Chondrocyte (in vitro differentiated cells): ENCODE measurements around the gene NFIC. TPM values are rescaled to one million over a fixed set of nuclear protein-coding genes. Genes with fewer than 3 reads are reported as not detected.
A peak's percentile ranks its signal among the peaks of the same experiment; 100 is the strongest.

Experiments
- DNase-seq: peaks from one replicate; pipeline ENCODE4 v3.0.0; 2021; ENCODE audit warnings: mixed read lengths, low spot score
- H3K27ac Mint-ChIP-seq: one replicate; pipeline ENCODE4 v1.8.0; 2021; ENCODE audit warnings: mild to moderate bottlenecking, moderate library complexity, mixed read lengths; ENCODE audit not compliant: unreplicated experiment
- H3K27me3 Mint-ChIP-seq: 2 replicates; pipeline ENCODE4 v1.8.0; 2021; ENCODE audit warnings: low read depth, mixed read lengths
- H3K36me3 Mint-ChIP-seq: 2 replicates; pipeline ENCODE4 v1.8.0; 2021; ENCODE audit warnings: low read depth, mixed read lengths
- H3K4me1 Mint-ChIP-seq: 2 replicates; pipeline ENCODE4 v1.8.0; 2021; ENCODE audit warnings: low read depth, mild to moderate bottlenecking, mixed read lengths
- H3K4me3 Mint-ChIP-seq: one replicate; pipeline ENCODE4 v1.8.0; 2021; ENCODE audit warnings: mild to moderate bottlenecking, moderate library complexity, mixed read lengths; ENCODE audit not compliant: unreplicated experiment
- H3K9me3 Mint-ChIP-seq: 2 replicates; pipeline ENCODE4 v1.8.0; 2021; ENCODE audit warnings: low read depth, mixed read lengths
- total RNA-seq: library from RNA; stranded (reverse); gene quantifications from 3 replicates; pipeline ENCODE4 v1.2.1, GENCODE V29; 2021
- TF ChIP-seq, protein P1 (sequence below): fragments of 200-600 bp; sonication (generic); IDR thresholded peaks from 2 replicates; pipeline ENCODE4 v1.5.0; 2021; ENCODE audit warnings: antibody characterized with exemption, mild to moderate bottlenecking, moderate library complexity

NFIC gene
- total RNA-seq, 1 donor from 2014 or later = 81.5 TPM

DNA sequence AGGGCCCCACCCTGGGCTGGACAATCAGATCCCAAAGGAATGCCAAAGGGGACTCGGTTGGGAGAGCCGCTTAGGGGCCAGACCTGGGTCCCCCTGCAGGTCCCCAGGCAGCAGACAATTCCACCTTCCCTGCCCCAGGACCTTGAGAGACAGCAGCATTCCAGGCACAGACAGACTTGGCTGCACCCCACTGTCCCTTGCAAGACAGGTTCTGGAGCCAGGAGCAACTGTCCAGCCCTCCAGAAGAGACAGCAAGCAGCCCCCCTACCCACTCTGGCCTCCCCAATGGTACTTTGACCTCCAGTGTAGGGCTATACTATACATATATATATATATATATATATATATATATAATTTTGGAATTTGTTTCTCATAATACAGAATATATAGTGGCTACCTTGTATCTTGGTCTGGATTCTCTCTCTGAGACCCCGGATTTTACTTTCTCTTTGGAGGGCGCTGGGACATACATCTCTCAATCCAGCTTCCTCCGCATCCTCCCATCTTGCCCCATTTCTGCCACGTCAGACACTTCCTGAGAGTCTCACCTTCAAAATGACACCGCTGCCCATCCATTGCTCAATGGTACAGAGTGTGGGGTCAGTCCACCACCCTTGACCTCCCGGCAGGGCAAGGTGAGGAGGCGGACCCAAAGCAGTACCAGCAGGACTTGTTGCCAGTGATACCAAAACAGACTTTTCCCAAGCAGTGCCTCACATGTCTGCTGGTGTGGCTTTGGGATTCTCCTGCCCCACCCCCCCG, 101.2 kb downstream of the NFIC start:
- no peaks in the 10 kb centered on the region for H3K27me3 Mint-ChIP-seq
- TF ChIP-seq, protein P1, sequence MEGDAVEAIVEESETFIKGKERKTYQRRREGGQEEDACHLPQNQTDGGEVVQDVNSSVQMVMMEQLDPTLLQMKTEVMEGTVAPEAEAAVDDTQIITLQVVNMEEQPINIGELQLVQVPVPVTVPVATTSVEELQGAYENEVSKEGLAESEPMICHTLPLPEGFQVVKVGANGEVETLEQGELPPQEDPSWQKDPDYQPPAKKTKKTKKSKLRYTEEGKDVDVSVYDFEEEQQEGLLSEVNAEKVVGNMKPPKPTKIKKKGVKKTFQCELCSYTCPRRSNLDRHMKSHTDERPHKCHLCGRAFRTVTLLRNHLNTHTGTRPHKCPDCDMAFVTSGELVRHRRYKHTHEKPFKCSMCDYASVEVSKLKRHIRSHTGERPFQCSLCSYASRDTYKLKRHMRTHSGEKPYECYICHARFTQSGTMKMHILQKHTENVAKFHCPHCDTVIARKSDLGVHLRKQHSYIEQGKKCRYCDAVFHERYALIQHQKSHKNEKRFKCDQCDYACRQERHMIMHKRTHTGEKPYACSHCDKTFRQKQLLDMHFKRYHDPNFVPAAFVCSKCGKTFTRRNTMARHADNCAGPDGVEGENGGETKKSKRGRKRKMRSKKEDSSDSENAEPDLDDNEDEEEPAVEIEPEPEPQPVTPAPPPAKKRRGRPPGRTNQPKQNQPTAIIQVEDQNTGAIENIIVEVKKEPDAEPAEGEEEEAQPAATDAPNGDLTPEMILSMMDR = no peak
- H3K36me3 Mint-ChIP-seq = peaks cover 7% of the 10 kb centered on the region
- H3K9me3 Mint-ChIP-seq = no peaks in the 10 kb centered on the region
- no peak overlapping the region for H3K27ac Mint-ChIP-seq
- H3K4me1 Mint-ChIP-seq = peaks cover 24% of the 10 kb centered on the region
- H3K4me3 Mint-ChIP-seq = no peak overlapping the region
- no peak for DNase-seq

DNA sequence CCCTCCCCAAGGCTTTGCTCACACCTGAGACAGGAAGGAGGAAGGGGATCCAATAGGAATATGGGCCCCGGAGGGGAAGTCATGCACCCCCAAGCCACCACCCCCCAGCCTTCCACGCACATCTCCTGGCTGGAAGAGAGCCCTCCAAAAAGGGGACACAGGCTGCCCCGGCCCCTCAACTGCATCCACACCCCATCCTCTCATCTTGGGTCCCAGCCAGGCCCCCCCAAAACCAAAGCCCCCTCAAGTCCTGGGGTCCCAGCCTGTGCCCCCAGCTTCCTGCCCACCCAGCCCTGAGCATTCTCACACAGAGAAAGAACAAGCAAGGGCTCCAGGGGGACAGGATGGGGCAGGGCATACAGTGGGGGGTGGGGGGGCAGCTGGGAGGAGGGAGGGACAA, 101.8 kb downstream of the NFIC start:
- H3K4me3 Mint-ChIP-seq = no peak overlapping the region
- H3K4me1 Mint-ChIP-seq = peaks cover 21% of the 10 kb centered on the region
- H3K27me3 Mint-ChIP-seq = no peaks in the 10 kb centered on the region

DNA sequence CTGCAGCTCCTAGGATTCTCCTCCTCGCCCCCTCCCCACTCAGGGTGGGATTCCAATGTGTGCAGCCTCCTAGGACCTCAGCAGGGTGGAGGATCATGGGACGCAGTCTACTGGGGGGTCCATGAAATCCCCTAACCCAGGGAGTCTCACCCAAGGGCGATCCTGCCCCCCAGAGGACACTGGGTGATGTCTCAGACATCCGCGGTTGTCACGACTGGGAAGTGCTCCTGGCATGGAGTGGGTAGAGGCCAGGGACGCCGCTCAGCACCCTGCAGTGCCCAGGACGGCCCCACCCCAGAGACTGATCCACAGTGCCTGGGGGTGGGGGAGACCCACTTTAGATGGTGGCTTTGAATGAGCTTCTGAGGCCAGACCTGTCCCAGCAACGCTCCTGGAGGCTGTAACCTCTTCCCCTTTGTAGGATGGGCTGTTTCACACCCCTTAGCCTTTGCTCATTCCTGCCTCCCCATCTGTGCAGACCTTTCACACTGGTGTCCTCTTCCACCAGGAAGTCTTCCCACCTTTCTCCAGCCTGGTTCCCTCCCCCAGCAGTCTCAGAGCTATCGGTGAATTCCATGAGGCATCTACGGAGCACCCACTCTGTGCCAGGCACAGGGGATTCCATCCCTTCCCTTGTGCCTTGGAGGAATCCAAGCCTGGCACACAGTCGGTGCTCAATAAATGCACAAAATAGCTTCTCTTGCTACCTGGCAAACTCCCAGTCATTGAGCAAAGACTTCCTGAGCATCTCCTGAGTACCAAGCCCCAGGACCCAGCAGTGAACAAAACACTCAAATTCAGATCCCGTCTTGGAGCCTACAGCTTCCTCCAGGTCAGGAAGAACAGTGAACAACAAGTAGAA, 103.5 kb downstream of the NFIC start:
- Mint-ChIP-seq H3K36me3 (peaks cover 4% of the 10 kb centered on the region), H3K9me3 (no peaks in the 10 kb centered on the region), H3K27me3 (no peaks in the 10 kb centered on the region), H3K27ac (no peak overlapping the region), H3K4me1 (peaks cover 21% of the 10 kb centered on the region), H3K4me3 (no peak overlapping the region)
- TF ChIP-seq, protein P1 = peak; percentile 51
- no peak for DNase-seq

More for the DNA sequence above, 101.8 kb downstream of the NFIC start:
- Mint-ChIP-seq H3K9me3 (no peaks in the 10 kb centered on the region), H3K27ac (no peak overlapping the region), H3K36me3 (peaks cover 4% of the 10 kb centered on the region)
- DNase-seq = no peak
- TF ChIP-seq, protein P1 = no peak

DNA sequence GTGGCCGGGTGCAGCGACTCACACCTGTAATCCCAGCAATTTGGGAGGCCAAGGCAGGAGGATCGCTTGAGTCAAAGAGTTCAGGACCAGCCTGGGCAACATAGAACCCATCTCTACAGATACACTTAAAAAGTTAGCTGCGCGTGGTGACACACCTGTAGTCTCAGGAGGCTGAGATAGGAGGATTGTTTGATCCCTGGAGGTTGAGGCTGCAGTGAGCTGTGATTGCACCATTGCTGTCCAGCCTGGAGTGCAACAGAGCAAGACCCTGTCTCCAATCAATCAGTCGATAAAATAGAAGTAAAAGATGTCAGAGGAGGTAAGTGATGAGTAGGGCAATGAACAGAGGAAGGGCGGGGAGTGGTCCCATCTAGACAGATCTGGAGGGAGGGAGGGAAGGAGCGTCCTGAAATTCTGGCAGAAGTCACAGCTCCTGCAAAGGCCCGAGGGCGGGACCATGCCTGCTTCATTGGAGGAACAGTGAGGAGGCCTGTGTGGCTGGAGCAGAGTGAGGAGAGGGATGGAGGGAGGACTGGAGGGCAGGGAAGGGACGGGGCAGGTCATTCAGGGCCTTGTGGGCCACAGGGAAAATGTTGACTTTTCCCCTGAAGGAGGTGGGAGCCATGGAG, 104.2 kb downstream of the NFIC start:
- no peak overlapping the region for H3K27ac Mint-ChIP-seq
- DNase-seq = no peak
- no peaks in the 10 kb centered on the region for H3K9me3 Mint-ChIP-seq
- H3K4me1 Mint-ChIP-seq = peaks cover 18% of the 10 kb centered on the region
- no peak overlapping the region for H3K4me3 Mint-ChIP-seq
- H3K36me3 Mint-ChIP-seq = peaks cover 3% of the 10 kb centered on the region
- H3K27me3 Mint-ChIP-seq = no peaks in the 10 kb centered on the region
- TF ChIP-seq, protein P1 = no peak
